Stimulated activated CD4-positive, alpha-beta T cell treated with anti-CD3 and anti-CD28 coated beads, Interleukin-1b, Interleukin-23, amount 100 ng/mL, for 48 hours (primary cell): ENCODE data around the gene COX6A2.
"Not testable (repeated sequence)": the region's sequence is repeated elsewhere in the genome, so short reads cannot be mapped to it uniquely, and the experiment has no call there.

Experiments
- DNase-seq: peaks from one replicate; pipeline ENCODE4 v3.0.0-alpha.2; 2020

Gene COX6A2

GRCh38 chr16:31436221-31437045, 8.3 kb upstream of the COX6A2 start:
- DNase-seq: no peak

- no peak for DNase-seq
Measured at GRCh38 chr16:31435341-31436220, 7.4 kb upstream of the COX6A2 start.

GRCh38 chr16:31430380-31431052, 2.4 kb upstream of the COX6A2 start:
- no peak for DNase-seq

GRCh38 chr16:31429796-31430195, 1.6 kb upstream of the COX6A2 start:
- no peak for DNase-seq

- DNase-seq: no peak
Measured at GRCh38 chr16:31429314-31429713, 1.2 kb upstream of the COX6A2 start.

GRCh38 chr16:31428638-31429247, 583 bp upstream of the COX6A2 start:
- no peak for DNase-seq

GRCh38 chr16:31427441-31428278, 500 bp downstream of the COX6A2 start:
- peak; percentile 60 for DNase-seq

- DNase-seq: no peak
Measured at GRCh38 chr16:31423801-31424200, 4.4 kb downstream of the COX6A2 start.

GRCh38 chr16:31423241-31423640, 4.9 kb downstream of the COX6A2 start:
- no peak for DNase-seq

GRCh38 chr16:31421587-31421986, 6.6 kb downstream of the COX6A2 start:
- DNase-seq: peak; percentile 74

- no peak for DNase-seq
Measured at GRCh38 chr16:31420037-31420436, 8.1 kb downstream of the COX6A2 start.

- no peak for DNase-seq
Measured at GRCh38 chr16:31417916-31418315, 10.2 kb downstream of the COX6A2 start.

GRCh38 chr16:31417036-31417435, 11.1 kb downstream of the COX6A2 start:
- DNase-seq: not testable (repeated sequence)

- DNase-seq: no peak
Measured at GRCh38 chr16:31416371-31416770, 11.8 kb downstream of the COX6A2 start.

GRCh38 chr16:31414706-31415105, 13.5 kb downstream of the COX6A2 start:
- DNase-seq: no peak

- DNase-seq: no peak
Measured at GRCh38 chr16:31413943-31414342, 14.2 kb downstream of the COX6A2 start.

- no peak for DNase-seq
Measured at GRCh38 chr16:31413381-31413780, 14.8 kb downstream of the COX6A2 start.

- no peak for DNase-seq
Measured at GRCh38 chr16:31412750-31413149, 15.4 kb downstream of the COX6A2 start.

- no peak for DNase-seq
Measured at GRCh38 chr16:31411024-31411844, 16.9 kb downstream of the COX6A2 start.

- DNase-seq: no peak
Measured at GRCh38 chr16:31410082-31410481, 18.1 kb downstream of the COX6A2 start.

GRCh38 chr16:31409433-31409832, 18.7 kb downstream of the COX6A2 start:
- no peak for DNase-seq
